Measurements from ENCODE around the gene CCS. TPM values are rescaled to one million over a fixed set of nuclear protein-coding genes. Genes with fewer than 3 reads are reported as not detected.
"Not testable (repeated sequence)": the region's sequence is repeated elsewhere in the genome, so short reads cannot be mapped to it uniquely, and the experiment has no call there.

The CCS gene
- total RNA-seq, 1 donor from 2014 or later = 34.2 TPM

- Mint-ChIP-seq H3K27ac (ENCODE audit: unreplicated experiment) (no peak overlapping the region), H3K4me3 (ENCODE audit: unreplicated experiment) (no peak overlapping the region), H3K4me1 (ENCODE audit: low read depth) (peaks cover 39% of the 10 kb centered on the region), H3K9me3 (ENCODE audit: low read depth) (no peaks in the 10 kb centered on the region), H3K27me3 (ENCODE audit: low read depth) (no peaks in the 10 kb centered on the region), H3K36me3 (ENCODE audit: low read depth) (peaks cover 4% of the 10 kb centered on the region)
- TF ChIP-seq CTCF (IDR thresholded peaks at IDR 0.05) = no peak
- DNase-seq (ENCODE audit: low spot score) = no peak
Observed at GRCh38 chr11:66598993-66599392, 6.0 kb downstream of the CCS start.

GRCh38 chr11:66600219-66600618, 7.2 kb downstream of the CCS start:
- Mint-ChIP-seq H3K4me3 (ENCODE audit: unreplicated experiment) (no peak overlapping the region), H3K4me1 (ENCODE audit: low read depth) (peaks cover 33% of the 10 kb centered on the region), H3K36me3 (ENCODE audit: low read depth) (peaks cover 8% of the 10 kb centered on the region), H3K27me3 (ENCODE audit: low read depth) (no peaks in the 10 kb centered on the region), H3K9me3 (ENCODE audit: low read depth) (no peaks in the 10 kb centered on the region), H3K27ac (ENCODE audit: unreplicated experiment) (no peak overlapping the region)
- no peak for DNase-seq (ENCODE audit: low spot score)
- no peak for TF ChIP-seq CTCF (IDR thresholded peaks at IDR 0.05)

GRCh38 chr11:66600631-66601233, 7.7 kb downstream of the CCS start:
- Mint-ChIP-seq H3K4me3 (ENCODE audit: unreplicated experiment) (no peak overlapping the region), H3K36me3 (ENCODE audit: low read depth) (peaks cover 13% of the 10 kb centered on the region), H3K4me1 (ENCODE audit: low read depth) (peaks cover 27% of the 10 kb centered on the region), H3K27ac (ENCODE audit: unreplicated experiment) (peak overlapping the region; percentile 9), H3K9me3 (ENCODE audit: low read depth) (no peaks in the 10 kb centered on the region), H3K27me3 (ENCODE audit: low read depth) (no peaks in the 10 kb centered on the region)
- TF ChIP-seq CTCF (IDR thresholded peaks at IDR 0.05) = no peak
- no peak for DNase-seq (ENCODE audit: low spot score)

GRCh38 chr11:66603072-66603471, 10.1 kb downstream of the CCS start:
- Mint-ChIP-seq H3K27ac (ENCODE audit: unreplicated experiment) (no peak overlapping the region), H3K4me3 (ENCODE audit: unreplicated experiment) (no peak overlapping the region), H3K4me1 (ENCODE audit: low read depth) (peaks cover 40% of the 10 kb centered on the region), H3K36me3 (ENCODE audit: low read depth) (peaks cover 13% of the 10 kb centered on the region), H3K9me3 (ENCODE audit: low read depth) (no peaks in the 10 kb centered on the region), H3K27me3 (ENCODE audit: low read depth) (no peaks in the 10 kb centered on the region)
- TF ChIP-seq CTCF (IDR thresholded peaks at IDR 0.05) = no peak
- no peak for DNase-seq (ENCODE audit: low spot score)

- peaks cover 13% of the 10 kb centered on the region for H3K36me3 Mint-ChIP-seq (ENCODE audit: low read depth)
- no peaks in the 10 kb centered on the region for H3K27me3 Mint-ChIP-seq (ENCODE audit: low read depth)
- no peak overlapping the region for H3K27ac Mint-ChIP-seq (ENCODE audit: unreplicated experiment)
- no peak for DNase-seq (ENCODE audit: low spot score)
- H3K4me1 Mint-ChIP-seq (ENCODE audit: low read depth) = peaks cover 42% of the 10 kb centered on the region
- H3K4me3 Mint-ChIP-seq (ENCODE audit: unreplicated experiment) = no peak overlapping the region
- TF ChIP-seq CTCF (IDR thresholded peaks at IDR 0.05) = no peak
- H3K9me3 Mint-ChIP-seq (ENCODE audit: low read depth) = no peaks in the 10 kb centered on the region
Observed at GRCh38 chr11:66604155-66604554, 11.2 kb downstream of the CCS start.

- not testable (repeated sequence) for H3K9me3 Mint-ChIP-seq (ENCODE audit: low read depth); H3K4me3 Mint-ChIP-seq (ENCODE audit: unreplicated experiment); H3K27ac Mint-ChIP-seq (ENCODE audit: unreplicated experiment); H3K27me3 Mint-ChIP-seq (ENCODE audit: low read depth); DNase-seq (ENCODE audit: low spot score)
- peaks cover 31% of the 10 kb centered on the region for H3K4me1 Mint-ChIP-seq (ENCODE audit: low read depth)
- H3K36me3 Mint-ChIP-seq (ENCODE audit: low read depth) = peaks cover 10% of the 10 kb centered on the region
Observed at GRCh38 chr11:66606608-66607007, 13.6 kb downstream of the CCS start.
